AG04450 (cell line): Measurements from ENCODE around the gene PAM. TPM values are rescaled to one million over a fixed set of nuclear protein-coding genes. Genes with fewer than 3 reads are reported as not detected.

ENCODE experiments used
- CTCF ChIA-PET: fragments of 300-600, 350-600 bp; formaldehyde crosslinking; extraction: SDS; loops from one replicate; lab custom pipeline; 2022; ENCODE audit warnings: antibody characterized with exemption, inconsistent platforms; lab: Charles Lee
- POLR2A ChIA-PET: fragments of 350-600 bp; formaldehyde crosslinking; extraction: SDS; loops from one replicate; lab custom pipeline; 2021; ENCODE audit warnings: antibody characterized with exemption, inconsistent platforms; lab: Yijun Ruan, JAX
- DNase-seq: peaks from one replicate; pipeline ENCODE4 v3.0.0-alpha.2; 2011; ENCODE audit warnings: low read depth, low spot score
- H3K27ac ChIP-seq: one replicate; pipeline ENCODE4 v1.5.1; 2012; ENCODE audit warnings: low read depth, low read length, control low read depth
- H3K27me3 ChIP-seq: one replicate; pipeline ENCODE4 v1.6.0; 2012; ENCODE audit warnings: low read length; ENCODE audit not compliant: control insufficient read depth, insufficient read depth
- H3K4me3 ChIP-seq: 2 replicates; pipeline ENCODE4 v1.5.1; 2011; ENCODE audit warnings: mild to moderate bottlenecking, low read depth, low read length, control low read depth
- H3K9me3 ChIP-seq: 2 replicates; pipeline ENCODE4 v1.5.1; 2012; ENCODE audit warnings: low read length; ENCODE audit not compliant: control insufficient read depth, insufficient read depth
- polyA plus RNA-seq: library from polyadenylated mRNA; depleted of rRNA; stranded (reverse); fragments of >200 nt; gene quantifications from 2 replicates; pipeline ENCODE4 v1.2.3, GENCODE V29; 2011
- TF ChIP-seq, protein P1 (sequence below): IDR thresholded peaks from 2 replicates; pipeline ENCODE4 v1.5.1; 2011; ENCODE audit warnings: low read depth, low read length, control low read depth, inconsistent platforms

PAM gene
- polyA plus RNA-seq, 1 experiment: 307 TPM

DNA sequence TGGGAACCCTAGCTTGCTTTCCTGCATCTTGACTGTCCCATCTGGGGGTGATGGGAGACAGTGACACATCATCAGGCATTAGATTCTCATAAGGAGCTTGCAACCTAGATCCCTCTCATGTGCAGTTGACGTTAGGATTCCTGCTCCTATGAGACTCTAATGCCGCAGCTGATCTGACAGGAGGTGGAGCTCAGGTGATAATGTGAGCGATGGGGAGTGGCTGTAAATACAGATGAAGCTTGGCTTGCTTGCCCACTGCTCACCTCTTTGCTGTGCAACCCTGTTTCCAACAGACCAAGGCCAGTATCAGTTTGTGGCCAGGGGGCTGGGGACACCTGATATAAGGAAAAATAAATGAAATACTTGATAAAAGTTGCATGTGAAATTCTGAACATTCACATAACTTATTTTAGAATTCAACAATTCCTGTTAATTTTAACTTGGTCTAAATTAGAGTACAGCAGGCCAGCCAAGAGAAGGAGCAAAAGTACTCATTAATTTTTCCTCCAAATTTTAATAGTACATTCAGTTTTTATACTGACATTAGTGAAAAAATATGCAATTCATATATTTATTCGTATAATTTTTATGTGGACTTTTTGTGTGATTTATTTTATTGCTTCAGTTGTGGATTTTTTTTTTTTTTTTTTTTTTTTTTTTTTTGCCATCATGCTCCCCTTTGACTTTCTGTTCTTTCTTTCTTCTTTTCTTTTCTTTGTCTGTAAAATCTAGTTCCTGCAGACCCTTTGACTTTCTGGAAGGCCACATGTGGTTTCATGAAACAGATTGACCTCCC is 11.4 kb downstream of the PAM start:
- DNase-seq: no peak
- Histone ChIP-seq H3K9me3 (no peaks in the 10 kb centered on the region), H3K4me3 (no peak overlapping the region), H3K27me3 (no peaks in the 10 kb centered on the region), H3K27ac (no peak overlapping the region)
- ChIA-PET CTCF (interaction anchor here (1.2 kb wide), 1 partner anchor 14 kb away, joined by 3 read pairs; no protein-coding TSS in a partner anchor), POLR2A (no interaction called here)
- TF ChIP-seq, protein P1, sequence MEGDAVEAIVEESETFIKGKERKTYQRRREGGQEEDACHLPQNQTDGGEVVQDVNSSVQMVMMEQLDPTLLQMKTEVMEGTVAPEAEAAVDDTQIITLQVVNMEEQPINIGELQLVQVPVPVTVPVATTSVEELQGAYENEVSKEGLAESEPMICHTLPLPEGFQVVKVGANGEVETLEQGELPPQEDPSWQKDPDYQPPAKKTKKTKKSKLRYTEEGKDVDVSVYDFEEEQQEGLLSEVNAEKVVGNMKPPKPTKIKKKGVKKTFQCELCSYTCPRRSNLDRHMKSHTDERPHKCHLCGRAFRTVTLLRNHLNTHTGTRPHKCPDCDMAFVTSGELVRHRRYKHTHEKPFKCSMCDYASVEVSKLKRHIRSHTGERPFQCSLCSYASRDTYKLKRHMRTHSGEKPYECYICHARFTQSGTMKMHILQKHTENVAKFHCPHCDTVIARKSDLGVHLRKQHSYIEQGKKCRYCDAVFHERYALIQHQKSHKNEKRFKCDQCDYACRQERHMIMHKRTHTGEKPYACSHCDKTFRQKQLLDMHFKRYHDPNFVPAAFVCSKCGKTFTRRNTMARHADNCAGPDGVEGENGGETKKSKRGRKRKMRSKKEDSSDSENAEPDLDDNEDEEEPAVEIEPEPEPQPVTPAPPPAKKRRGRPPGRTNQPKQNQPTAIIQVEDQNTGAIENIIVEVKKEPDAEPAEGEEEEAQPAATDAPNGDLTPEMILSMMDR: no peak

DNA sequence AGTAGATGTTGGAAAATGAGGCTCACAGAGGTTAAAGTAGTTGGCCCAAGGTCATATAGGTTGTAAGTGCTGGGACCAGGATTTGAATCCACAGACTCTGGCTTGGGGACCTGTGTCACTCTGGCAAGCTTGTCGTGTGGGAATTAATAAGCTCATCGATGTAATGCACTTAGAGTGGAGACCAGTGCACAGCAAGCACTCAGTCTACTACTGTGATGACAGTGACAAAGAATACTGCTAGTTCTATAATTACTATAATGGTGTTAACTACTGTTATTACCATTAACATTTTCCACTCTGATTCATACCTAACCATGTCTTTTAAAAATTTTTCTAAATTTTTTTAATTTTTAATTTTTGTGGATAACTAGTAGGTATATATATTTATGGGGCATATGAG is 12.8 kb downstream of the PAM start:
- ChIA-PET CTCF (interaction anchor here (1.0 to 1.4 kb wide), 2 partner anchors 12 to 14 kb away, joined by 3 to 4 read pairs; no protein-coding TSS in a partner anchor), POLR2A (no interaction called here)
- TF ChIP-seq, protein P1: no peak
- H3K4me3 ChIP-seq: no peak overlapping the region
- no peak for DNase-seq
- H3K27me3 ChIP-seq: no peaks in the 10 kb centered on the region
- no peak overlapping the region for H3K27ac ChIP-seq
- H3K9me3 ChIP-seq: no peaks in the 10 kb centered on the region

DNA sequence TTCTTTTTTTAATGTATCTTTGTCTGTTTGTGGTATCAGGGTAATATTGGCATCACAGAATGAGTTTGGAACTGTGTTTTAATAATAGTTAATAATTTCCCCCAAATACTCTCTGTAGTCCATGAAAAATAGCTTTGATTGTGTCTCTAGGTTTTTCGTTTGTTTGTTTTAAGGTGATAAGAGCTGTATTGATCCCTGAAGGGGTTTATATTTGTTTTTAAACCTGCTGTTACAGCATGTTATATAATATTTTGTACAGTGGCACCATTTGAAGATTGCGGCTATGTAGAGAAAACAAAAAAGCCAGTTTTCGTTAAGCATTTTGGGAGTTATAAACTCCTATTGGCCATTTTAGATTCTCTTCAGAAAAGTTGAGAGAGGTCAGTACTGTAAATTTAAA is 15.7 kb downstream of the PAM start:
- no peaks in the 10 kb centered on the region for H3K27me3 ChIP-seq
- no peak overlapping the region for H3K27ac ChIP-seq
- ChIA-PET POLR2A (no interaction called here), CTCF (interaction anchor here (0.6 to 2.7 kb wide), 2 partner anchors 10 to 88 kb away, joined by 3 to 14 read pairs; no protein-coding TSS in a partner anchor)
- H3K9me3 ChIP-seq: no peaks in the 10 kb centered on the region
- DNase-seq: no peak
- no peak overlapping the region for H3K4me3 ChIP-seq
- TF ChIP-seq, protein P1: no peak

DNA sequence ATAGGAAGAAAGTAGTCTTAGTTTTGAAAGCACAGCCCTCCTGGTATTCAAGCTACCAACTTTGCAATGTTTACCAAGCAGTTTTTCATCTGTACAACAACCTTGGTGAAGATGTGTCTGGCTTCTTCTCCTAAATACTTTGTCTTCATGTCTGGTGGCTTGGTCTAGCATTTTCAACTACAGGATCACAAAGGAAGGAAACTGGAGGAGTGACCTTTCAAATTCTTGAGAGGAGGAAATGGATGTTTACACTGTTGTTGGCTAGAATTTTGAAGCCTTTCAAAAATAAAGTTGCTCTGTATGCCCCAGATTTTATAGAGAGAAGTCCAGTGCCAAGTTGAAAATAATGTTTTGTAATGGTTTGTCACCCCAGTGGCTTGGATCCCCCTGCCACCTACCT is 16.3 kb downstream of the PAM start:
- Histone ChIP-seq H3K27me3 (no peaks in the 10 kb centered on the region), H3K4me3 (no peak overlapping the region), H3K27ac (no peak overlapping the region), H3K9me3 (no peaks in the 10 kb centered on the region)
- ChIA-PET CTCF (interaction anchor here (2.7 kb wide), 1 partner anchor 10 kb away, joined by 14 read pairs; no protein-coding TSS in a partner anchor), POLR2A (no interaction called here)
- TF ChIP-seq, protein P1: no peak
- DNase-seq: no peak

DNA sequence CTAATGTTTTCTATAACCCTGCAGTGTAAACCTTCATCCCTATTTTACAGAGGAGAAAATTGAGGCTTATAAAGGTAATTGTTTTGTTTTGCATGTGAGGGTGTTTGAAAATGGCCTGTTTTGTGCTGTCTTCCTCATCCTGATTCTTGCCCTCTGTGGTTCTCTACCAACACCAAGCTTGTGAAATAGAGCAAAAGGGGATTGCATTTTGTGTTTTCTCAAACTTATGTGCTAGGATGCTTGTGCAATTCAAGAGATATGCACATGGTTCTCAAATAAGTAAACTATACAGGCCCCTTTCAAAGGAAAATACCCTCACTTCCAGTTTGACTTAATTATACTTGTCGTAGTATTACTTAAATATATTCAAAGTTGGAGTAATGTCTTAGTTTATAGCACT is 17.2 kb downstream of the PAM start:
- no peak overlapping the region for H3K27ac ChIP-seq
- CTCF ChIA-PET: interaction anchor here (2.7 kb wide), 1 partner anchor 9 kb away, joined by 14 read pairs; no protein-coding TSS in a partner anchor
- H3K27me3 ChIP-seq: no peaks in the 10 kb centered on the region
- POLR2A ChIA-PET: no interaction called here
- no peaks in the 10 kb centered on the region for H3K9me3 ChIP-seq
- no peak for DNase-seq
- TF ChIP-seq, protein P1: no peak
- no peak overlapping the region for H3K4me3 ChIP-seq
